ENCODE results near the gene FCRL4.

FCRL4 gene

DNA sequence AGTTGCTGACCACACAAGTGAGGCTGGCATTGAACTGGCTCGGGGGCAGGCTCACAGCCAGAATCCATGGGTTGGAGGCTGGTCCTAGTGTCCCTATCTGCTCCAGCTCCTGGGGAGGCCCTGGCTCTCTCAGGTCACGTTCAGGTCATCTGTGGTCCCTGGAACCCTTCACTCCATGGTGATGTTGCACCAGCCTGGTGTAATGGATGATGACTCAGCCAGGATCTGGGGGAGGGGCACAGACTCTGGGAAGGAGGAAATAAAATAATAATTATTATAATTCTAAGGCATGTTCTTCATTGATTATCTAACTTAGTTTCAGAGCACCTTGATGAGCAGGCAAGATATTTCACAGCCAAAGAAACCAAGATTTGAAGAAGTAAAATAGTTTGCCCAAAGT is 26.6 kb upstream of the FCRL4 start:
- no peak for DNase-seq (ENCODE audit: low read depth)
- TF ChIP-seq, protein P1, sequence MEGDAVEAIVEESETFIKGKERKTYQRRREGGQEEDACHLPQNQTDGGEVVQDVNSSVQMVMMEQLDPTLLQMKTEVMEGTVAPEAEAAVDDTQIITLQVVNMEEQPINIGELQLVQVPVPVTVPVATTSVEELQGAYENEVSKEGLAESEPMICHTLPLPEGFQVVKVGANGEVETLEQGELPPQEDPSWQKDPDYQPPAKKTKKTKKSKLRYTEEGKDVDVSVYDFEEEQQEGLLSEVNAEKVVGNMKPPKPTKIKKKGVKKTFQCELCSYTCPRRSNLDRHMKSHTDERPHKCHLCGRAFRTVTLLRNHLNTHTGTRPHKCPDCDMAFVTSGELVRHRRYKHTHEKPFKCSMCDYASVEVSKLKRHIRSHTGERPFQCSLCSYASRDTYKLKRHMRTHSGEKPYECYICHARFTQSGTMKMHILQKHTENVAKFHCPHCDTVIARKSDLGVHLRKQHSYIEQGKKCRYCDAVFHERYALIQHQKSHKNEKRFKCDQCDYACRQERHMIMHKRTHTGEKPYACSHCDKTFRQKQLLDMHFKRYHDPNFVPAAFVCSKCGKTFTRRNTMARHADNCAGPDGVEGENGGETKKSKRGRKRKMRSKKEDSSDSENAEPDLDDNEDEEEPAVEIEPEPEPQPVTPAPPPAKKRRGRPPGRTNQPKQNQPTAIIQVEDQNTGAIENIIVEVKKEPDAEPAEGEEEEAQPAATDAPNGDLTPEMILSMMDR (IDR thresholded peaks at IDR 0.05; ENCODE audit: control insufficient read depth, insufficient read depth, low read depth, low read length, missing control alignments), result no peak
- H3K4me3 ChIP-seq (ENCODE audit: control insufficient read depth, low read depth, low read length), result no peak overlapping the region

DNA sequence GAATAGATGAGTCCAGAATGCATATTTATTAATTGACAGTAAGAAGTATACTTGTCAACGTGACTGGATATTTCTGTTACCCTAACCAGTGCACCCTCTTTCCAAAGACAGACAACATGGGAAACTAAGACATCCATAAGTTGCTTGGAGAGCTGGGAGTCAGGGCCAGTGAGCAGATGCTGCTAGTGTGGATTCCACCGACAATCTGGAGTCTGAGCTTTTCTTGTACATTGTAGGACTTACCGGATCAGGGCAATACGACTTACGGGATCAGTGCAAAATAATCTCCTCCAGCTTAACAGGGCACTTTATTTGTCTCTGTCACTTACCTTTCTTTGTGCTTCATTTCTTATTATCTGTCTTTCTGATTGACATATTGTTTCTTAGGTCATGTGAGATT is 24.6 kb upstream of the FCRL4 start:
- TF ChIP-seq, protein P1 (IDR thresholded peaks at IDR 0.05; ENCODE audit: control insufficient read depth, insufficient read depth, low read depth, low read length, missing control alignments), result no peak
- DNase-seq (ENCODE audit: low read depth), result no peak
- no peak overlapping the region for H3K4me3 ChIP-seq (ENCODE audit: control insufficient read depth, low read depth, low read length)

DNA sequence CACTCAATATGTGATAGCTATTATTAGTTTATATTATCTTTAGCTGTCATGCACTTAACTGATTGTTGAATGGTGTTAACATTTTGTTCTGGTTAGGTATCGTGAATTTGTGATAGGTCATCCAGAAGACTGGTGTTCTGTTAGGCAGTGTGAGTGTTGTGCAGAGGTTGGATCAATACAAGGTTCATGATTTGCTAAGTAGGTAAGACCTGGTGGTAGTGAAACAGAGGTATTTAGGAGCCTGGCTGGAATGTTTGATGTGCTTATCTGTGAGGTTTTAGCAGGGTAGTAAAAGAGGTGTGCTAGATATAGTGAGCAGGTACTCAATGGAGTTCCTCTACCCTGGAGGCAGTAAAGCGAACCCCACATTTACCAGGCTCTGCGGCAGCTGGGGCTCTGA is 20.3 kb upstream of the FCRL4 start:
- TF ChIP-seq, protein P1 (IDR thresholded peaks at IDR 0.05; ENCODE audit: control insufficient read depth, insufficient read depth, low read depth, low read length, missing control alignments), result no peak
- DNase-seq (ENCODE audit: low read depth), result no peak
- no peak overlapping the region for H3K4me3 ChIP-seq (ENCODE audit: control insufficient read depth, low read depth, low read length)

GRCh38 chr1:157600236-157600635 is 2.4 kb upstream of the FCRL4 start:
- H3K4me3 ChIP-seq (ENCODE audit: control insufficient read depth, low read depth, low read length), result no peak overlapping the region
- TF ChIP-seq, protein P1 (IDR thresholded peaks at IDR 0.05; ENCODE audit: control insufficient read depth, insufficient read depth, low read depth, low read length, missing control alignments), result no peak
- DNase-seq (ENCODE audit: low read depth), result no peak

DNA sequence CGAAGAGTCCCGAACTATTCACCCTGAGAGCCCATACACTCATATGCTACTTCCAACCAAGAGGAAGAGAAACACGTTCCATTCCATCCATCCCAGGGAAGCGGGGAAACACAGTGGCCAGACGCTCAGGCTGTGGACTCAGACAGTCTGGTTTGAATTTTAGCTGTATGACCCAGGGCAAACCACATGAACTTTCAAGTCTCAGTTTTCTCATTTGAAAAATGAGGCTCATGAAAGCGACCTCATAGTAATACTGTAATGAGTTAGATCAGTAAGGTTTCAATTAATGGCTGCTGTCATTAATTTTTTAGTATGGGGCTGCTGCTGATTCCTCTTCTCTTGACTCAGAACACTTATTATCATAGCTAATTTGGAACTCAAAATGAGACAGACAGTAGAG is 1.5 kb downstream of the FCRL4 start:
- DNase-seq (ENCODE audit: low read depth), result no peak

DNA sequence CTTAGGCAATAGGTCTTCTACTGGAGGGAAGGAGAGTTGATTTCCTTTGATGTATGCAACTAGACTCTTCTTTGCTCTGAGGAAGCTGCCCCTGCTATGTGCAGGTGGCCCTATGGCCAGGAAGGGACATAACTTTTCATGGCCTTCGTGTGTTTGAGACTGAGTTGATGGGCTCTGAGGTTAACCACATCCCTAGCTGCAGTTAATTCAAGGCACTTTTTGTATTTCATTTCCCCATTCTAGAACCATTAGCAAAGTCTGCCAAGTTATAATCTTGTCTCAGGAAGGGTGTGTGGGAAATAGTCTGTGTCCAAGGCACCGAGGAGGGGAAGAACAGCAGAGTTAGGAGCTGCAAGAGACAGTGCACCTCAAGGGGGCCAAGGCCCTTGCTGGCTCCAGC is 2.5 kb downstream of the FCRL4 start:
- TF ChIP-seq, protein P1 (IDR thresholded peaks at IDR 0.05; ENCODE audit: control insufficient read depth, insufficient read depth, low read depth, low read length, missing control alignments), result no peak
- H3K4me3 ChIP-seq (ENCODE audit: control insufficient read depth, low read depth, low read length), result no peak overlapping the region
- no peak for DNase-seq (ENCODE audit: low read depth)

More for the DNA sequence above, 1.5 kb downstream of the FCRL4 start:
- H3K4me3 ChIP-seq (ENCODE audit: control insufficient read depth, low read depth, low read length), result no peak overlapping the region
- TF ChIP-seq, protein P1 (IDR thresholded peaks at IDR 0.05; ENCODE audit: control insufficient read depth, insufficient read depth, low read depth, low read length, missing control alignments), result no peak

GRCh38 chr1:157585984-157586383 is 11.9 kb downstream of the FCRL4 start:
- TF ChIP-seq, protein P1 (IDR thresholded peaks at IDR 0.05; ENCODE audit: control insufficient read depth, insufficient read depth, low read depth, low read length, missing control alignments), result no peak
- no peak overlapping the region for H3K4me3 ChIP-seq (ENCODE audit: control insufficient read depth, low read depth, low read length)
- DNase-seq (ENCODE audit: low read depth), result no peak
